ENCODE measurements around the gene PARD3. TPM values are rescaled to one million over a fixed set of nuclear protein-coding genes. Genes with fewer than 3 reads are reported as not detected.

The PARD3 gene
- total RNA-seq, 1 donor from 2014 or later = 20.6 TPM

DNA sequence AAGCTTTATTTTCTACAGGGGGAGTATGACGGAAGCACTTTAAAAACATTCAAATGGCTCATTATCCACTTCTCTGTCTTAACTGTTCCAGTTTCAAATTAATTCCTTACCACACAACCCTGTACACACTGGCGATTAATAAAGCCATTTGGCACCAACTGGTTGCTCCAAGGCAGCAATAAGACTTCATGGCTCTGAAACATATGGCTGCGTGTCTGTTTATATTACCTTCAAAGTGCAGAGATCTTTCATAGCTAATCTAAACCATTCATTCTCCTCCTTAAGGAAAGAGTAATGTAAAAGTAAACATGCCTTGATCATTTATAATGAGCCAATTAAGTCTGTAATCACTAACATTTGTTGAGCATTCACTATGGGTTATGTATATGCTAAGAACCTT, 325.7 kb downstream of the PARD3 start:
- no peak for DNase-seq

DNA sequence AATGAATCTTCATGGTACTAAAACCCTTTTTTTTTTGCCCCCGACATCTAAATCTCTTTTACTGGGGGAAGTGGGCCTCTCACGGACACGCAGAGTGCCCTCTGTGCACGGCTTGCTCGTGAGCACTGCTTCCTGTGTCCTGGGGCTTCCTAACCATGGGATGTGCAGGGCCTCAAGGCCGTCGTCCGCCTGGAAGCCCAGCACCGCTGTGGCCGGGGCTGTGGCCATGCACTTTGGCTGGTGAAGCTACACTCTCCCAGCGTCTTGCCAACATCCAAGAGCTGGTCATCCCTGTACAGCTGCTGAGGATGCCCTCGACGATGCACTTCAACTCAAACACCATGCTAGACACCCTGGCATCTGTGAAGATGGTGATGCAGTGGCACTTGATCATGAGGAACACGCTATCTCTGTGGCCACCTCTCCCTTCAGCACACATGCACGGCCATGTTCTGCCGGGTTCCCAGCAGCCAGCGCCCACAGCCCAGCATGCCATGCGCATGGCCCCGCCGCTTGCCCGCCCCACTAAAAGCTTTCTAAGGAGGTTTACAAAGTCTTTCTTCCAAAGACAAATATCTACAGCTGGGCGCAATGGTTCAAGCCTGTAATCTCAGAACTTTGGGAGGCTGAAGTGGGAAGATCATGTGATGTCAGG, 326.5 kb downstream of the PARD3 start:
- DNase-seq = no peak

DNA sequence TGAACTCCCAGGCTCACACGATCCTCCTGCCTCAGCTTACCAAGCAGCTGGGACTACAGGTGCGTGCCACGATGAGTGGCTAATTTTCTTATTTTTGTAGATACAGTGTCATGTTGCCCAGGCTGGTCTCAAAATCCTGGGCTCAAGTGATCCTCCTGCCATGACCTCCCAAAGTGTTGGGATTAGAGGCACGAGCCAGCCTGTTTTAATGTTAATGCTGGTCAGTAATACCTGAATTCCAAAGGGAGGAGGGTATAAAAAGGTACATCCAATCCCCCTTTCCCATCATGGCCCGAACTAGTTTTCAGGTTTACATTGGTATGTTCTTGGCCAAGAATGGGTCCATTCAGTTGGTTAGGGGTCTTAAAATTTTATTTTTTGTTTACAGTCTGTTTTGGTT, 329.1 kb downstream of the PARD3 start:
- DNase-seq = no peak

DNA sequence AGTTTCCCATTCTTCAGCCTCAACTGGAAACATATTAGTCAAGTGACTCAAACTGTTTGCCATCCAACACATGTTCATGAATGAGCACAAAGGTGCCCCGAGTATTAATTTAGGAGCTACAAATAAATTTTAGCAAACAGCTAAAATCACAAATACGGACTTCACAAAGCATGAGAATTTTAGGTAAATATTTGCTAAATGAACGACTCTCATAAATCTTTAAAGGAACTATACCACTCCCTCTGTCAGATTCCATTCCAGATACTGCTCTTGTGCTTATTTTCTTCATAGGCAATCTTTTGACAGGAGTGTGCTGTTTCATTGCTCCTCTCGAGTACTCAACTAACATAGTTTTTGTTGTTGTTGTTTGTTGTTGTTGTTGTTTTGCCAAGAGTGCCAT, 330.9 kb downstream of the PARD3 start:
- DNase-seq = no peak

DNA sequence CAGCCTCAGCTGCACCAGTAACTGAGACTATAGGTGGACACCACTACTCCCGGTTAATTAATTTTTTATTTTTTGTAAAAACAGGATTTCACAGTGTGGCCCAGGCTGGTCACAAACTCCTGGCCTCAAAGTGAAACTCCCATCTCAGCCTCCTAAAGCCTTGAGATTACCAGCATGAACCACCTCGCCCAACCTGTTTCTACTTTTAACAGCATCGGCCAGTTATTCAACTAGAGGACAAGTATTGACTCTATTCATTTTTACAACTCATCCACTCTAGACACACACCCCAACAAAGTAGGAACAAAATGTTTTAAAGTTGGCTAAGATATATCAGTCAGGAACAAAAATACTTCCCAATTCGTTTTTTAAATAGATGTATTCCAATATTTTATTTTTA, 334.8 kb downstream of the PARD3 start:
- no peak for DNase-seq

DNA sequence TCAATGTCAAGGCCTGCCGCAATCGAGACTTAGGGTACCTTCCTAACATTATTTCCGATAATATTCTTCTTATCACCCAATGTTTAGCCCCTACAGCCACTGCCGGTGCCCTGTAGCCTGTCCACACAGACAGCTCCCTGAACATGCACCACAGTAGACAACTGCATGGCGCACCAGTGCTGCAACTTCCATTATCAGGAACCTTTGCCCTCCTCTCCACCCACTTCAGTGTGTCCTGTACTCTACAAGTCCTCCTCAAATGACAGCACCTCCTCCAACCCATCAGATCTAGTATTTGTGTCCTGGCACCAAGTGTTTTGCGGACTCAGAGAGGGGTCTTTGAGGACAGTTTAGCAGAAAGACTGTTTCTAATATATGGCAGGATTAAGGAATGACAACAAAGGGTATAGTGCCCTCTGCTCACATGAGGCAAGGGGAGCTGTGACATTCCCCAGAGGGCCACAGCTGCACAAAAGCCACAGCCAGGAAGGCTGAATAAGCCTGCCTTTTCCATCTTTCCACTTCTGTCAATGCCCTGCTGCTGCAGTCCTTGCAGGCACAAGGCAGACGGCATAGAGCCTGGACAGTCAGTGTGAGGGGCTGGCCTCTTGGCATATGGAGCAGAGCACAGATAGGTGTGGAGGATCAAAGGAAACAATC, 335.4 kb downstream of the PARD3 start:
- no peak for DNase-seq

DNA sequence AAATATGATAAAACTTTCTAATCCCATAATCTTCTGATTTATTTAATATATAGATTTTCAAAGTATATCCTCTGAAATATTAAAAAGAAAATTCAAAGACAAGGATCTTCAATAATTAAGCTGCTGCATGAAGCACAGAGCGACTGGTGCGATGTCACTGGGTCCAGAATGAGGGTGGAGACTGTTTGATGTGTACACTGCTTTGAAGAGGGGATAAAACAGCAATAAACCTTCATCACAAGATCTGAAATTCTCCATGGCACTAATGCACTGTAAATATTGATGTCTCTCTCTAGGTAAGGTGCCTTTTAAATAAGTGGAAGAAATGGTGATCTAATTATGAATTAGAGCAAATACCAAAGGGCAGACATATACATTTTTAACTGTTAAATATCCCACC, 337.8 kb downstream of the PARD3 start:
- no peak for DNase-seq

DNA sequence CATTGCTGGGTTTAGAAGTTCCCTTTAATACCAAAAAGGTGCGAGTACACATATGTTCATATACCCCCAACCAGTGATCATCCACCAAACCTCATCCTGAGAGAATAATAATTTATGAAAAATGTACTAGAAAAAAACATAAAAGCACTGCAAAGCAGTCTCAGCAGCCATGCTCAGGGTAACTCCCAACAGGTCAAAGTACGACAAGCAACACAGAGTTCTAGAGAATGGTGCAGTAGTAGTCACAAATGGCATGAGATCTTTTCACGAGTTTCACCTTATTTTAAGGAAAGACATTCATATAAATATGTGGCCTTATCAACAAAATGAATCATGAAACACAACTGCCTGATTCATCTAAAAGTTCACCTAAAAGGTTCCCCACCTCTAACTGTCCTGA, 338.5 kb downstream of the PARD3 start:
- no peak for DNase-seq

DNA sequence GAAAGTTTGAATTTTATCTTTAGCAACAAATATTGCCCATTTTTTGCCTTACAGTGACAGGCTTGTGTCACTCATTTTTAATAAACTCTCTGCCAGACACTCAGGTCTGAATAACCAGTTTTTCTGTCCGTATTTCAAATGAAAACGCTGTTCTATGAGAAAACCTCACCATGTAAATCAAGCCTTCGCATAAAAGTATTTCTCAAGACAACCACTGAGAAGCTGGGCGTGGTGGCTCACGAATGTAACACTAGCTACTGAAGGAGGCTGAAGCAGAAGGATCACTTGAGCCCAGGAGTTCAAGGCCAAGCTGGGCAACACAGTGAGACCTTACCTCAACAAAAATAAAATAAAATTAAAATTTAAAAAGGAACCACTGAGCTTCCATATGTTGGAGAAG, 339.3 kb downstream of the PARD3 start:
- DNase-seq = no peak

DNA sequence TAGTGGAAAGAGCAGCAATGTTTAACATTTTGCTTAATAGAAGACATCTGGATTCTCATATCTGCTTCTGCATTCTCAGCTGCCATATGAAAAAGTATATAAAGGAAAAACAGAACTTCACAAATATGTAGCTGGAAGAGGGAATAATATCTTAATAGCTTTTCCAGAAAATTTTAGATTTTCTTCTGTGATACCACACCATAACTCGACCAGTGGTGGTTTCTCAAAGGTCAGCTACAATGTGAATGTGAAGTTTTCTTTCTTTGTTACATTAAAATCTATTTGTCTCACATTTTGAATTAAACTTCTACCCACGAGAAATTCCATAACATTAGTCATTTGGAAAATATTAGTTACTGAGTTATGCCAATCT, 339.8 kb downstream of the PARD3 start:
- no peak for DNase-seq

DNA sequence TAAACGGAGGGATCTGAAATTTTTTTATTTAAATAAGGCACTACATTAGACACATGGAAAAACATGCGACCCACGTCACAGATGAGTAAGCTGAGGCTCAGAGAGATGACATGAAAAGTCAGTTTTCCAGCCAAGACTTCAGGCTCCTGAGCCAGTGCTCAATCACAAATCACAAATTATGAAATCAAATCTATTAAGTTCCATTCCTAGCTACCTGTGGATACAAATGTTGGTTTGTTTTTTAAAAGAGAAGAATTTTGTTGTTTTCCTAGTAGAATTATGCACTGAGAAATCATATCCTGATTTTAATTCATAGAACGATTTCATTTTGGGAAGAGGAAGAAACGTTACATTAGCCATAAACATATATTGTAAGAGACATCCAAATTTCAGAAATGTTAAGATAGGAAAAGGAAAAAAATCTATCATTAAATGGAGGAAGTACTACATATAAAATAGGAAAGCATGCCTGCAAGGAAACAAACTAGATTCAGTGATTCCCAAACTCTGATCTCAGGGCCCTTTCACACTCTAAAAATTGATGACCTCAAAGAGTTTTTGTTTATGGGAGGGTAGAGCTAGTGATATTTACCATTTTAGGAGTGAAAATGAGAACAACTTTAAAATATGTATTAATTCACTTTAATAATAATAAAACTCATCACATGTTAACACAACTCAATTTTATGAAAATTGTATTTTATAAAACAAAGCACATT, 340.4 kb downstream of the PARD3 start:
- DNase-seq = no peak

DNA sequence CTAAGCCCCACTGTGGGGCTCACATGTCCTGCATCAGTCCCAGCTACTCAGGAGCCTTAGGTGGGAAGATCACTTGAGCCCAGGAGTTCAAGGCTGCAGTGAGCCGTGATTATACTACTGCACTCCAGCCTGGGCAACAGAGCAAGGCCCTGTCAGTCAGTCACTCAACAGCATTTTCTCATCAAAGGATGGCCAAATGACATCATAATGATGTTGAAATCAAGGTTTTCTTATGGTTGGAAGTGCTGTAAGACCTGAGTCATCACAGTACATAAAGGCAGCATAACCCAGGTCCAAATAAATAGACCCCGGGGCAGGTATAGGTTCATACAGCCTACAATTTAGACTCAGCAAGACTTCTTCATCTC, 341.1 kb downstream of the PARD3 start:
- no peak for DNase-seq

DNA sequence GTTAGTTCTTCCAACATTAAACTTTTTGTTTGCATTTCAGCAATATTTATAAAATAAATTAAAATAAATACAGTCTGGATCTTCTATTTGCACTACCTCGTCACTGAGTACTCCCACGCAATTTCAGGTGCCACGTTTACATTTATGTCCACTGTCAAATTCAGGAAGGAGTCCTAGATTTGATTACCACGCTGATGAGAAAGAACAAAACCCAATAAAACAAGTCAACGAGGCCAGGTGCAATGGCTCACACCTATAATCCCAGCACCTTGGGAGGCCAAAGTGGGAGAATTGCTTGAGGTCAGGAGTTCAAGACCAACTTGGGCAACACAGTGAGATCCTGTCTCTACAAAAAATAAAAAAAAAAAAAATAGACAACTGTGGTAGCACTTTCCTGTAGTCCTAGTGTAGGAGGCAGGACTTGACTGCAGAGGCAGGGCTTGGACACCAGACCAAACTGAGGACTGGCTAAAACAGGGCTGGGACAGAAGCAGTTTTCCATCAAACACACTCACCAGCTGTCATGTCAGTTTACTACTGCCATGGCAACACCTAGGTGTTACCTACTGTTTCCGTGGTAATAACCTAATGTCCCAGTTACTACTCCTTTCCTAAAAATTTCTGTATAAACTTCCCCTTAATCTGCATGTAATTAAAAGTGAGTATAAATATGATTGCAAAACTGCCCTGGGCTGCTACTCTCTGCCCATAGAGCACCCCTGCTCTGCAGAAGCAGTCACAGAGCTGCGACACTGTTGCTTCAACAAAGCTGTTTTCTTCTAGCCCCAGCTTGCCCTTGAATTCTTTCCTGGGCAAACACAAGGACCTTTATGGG, 341.7 kb downstream of the PARD3 start:
- no peak for DNase-seq

DNA sequence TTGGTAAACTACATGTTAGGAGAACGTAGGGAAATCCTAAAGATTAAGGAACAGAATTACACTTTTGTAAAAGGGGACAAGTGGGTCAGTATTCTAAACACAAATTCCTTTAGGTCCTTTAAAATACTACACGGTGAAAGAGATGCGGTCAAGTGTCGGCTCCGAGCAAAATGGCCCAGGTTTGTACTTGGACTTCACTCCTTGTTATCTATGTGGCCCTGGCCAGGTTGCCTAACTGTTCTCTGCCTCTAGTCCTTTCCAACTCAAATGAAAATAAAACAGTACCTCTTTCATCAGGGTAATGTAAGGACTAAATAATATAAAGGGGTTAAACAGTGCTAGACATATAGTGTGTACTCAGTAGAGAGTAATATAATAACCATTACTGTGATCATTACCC, 344.8 kb downstream of the PARD3 start:
- no peak for DNase-seq

DNA sequence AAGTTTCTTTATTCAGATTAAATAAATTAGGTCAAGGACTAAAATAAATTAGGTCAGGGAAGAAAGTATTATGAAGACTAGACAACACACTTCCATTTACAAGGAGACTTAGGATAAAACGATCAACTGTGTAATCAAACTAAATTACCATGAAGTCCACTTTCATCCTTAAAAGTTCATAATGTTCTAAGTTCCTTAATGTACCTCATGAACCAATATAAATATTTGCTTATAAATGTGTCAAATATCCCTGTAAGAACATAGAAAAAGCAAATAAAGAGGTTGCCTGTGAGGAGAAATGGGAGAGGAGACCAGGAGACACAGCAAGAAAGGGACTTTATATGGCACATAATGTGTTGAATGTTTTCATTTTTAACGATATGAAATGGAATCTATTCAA, 345.6 kb downstream of the PARD3 start:
- no peak for DNase-seq

DNA sequence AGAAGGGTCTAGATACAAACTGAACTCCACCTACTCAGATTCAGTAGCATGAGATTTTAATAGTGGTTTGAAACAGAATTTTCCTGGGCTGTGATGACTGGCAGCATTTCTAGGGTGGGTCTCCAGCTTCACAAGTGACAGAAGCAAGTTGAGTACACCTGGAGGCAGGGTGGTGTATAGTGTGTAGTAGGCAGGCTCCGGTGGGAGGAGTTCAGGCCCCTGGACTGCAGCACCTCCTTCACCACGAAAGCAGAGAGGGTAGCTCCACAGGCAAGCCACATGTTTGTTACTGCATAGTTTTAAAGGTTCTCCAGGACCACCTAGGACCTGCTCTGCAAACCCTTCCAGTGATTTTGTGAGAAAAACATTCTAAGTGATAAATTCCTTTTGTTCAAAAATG, 347.2 kb downstream of the PARD3 start:
- no peak for DNase-seq

DNA sequence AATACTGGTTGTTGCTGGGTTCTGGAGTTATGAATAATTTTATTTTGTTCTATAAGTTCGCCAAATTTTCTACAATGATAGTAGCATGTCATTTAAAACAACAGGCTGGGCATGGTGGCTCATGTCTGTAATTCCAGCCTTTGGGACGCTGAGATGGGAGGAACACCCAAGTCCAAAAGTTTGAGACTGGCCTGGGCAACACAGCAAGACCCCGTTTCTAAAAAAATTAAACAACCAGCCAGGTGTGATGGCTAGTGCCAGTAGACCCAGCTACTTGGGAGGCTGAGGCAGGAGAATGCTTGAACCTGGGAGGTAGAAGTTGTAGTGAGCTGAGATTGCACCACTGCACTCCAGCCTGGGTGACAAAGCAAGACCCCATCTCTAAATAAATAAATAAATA, 347.7 kb downstream of the PARD3 start:
- DNase-seq = no peak

DNA sequence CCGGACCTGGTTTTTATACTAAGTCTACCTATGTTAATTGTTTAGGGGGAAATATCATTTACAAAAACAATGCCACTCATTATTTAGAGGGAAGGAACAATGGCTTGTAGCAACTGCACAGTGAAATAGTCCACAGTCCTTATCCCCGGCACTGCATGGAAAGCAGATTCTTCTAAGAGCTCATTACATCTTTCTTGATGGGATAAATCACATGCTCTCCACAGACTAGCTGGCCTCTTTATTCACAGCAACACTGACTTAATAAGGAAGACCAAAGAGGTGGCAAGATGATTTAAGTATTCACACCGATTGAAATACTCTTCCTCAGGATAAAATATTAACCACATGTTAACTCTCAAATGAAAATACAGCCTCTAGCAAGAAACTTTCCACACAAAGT, 349.4 kb downstream of the PARD3 start:
- no peak for DNase-seq

DNA sequence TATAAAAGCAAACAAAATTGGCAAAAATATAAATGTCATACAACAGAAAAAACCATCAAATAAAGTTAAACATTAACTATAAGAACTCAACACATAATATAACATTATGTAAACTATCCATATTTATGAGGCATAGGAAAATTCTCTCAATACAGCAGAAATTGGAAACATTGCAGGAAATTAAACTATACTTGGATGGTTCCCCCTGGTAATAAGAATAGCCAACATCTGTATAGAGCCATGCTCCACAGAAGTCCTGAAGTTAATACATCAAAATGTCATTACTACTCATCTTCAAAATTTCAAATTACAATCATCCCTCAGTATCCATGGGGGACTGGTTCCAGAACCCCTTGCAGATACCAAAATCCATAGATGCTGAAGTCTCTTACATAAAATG, 350.5 kb downstream of the PARD3 start:
- DNase-seq = no peak

DNA sequence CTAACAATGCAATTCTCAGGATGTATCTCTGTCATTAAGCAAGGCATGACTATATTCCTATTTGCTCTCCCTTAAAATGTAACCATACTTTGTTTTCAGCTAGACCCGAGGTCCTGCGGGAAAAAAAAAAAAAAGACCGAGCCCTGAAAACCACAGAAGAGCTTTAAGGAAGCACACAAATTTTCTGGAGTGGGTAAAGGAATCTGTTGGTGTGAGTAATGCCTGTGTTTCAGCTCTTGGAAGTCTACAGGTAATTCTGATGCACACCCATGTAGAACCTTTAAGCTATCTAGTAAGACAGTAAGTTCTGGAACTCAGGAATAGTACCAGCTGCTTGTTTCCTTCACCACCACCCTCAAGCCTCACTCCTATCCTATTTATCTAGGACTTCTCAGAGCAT, 351.1 kb downstream of the PARD3 start:
- DNase-seq = no peak

DNA sequence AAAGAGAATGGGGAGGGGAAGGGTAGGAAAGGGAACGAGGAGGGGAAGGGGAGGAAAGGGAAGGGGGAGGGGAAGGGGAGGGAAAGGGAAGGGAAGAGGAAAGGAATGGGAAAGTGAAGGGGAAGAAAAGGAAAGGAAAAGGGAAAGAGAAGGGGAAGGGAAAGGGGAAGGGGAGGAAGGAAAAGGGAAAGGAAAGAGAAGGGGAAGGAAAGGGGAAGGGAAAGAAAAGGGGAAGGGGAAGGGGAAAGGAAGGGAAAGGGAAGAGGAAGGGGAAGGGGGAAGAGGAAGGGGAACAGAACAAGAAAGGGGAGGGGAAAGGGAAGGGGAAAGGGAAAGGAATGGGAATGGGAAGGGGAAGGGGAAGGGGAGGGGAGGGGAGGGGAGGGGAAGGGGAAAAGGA, 352.1 kb downstream of the PARD3 start:
- no peak for DNase-seq

DNA sequence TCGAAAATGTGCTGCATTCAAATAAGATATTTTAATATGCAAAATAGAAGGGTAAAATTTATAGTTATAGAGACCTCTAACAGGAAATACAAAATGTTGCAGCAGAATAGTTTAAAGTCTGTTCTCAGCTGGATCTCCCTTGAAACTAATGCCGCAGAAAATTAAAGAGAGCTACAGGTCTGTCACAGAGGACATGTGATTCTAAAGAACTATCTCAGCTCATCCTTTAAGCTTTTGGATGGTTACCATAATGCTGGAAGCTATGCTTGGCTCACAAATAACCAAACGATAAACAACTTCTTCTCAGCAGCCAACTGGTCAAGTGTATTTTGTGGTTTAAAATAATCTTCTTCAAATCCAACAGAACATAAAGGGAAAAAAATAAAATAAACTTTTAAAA, 353.0 kb downstream of the PARD3 start:
- no peak for DNase-seq

DNA sequence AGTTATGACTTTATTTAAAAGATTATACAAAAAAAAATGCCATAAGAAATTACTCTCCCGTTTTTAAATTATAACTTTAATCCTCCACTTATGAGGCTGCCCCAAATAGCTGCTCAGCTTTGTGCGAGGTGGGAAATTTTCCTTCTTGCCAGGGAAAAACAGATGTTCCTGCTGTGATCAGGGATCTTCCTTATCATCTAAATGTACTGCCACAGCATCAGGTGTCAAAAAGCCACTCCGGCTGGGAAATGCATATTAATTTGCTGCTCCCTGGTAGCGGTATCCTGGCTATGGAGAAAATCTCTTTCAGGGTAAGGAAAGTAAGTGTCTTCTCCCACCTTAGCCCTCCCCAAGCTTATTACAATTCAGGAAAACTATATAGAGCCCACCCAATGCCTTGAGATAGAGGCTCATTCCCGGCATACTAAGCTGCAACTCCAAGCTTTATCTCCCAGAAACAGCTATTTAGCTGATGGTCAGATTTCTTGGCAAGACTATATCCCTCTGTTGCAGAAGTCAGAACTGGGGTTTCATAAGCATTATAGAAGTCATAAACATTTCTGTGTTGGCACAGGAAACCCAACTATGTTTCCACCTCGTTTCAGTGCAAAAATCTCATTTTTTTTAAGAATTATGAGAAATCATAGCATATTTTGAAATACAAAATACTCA, 360.4 kb downstream of the PARD3 start:
- no peak for DNase-seq

Measured in occipital lobe (tissue), 2 donors.